Skeletal muscle tissue (tissue), 4 donors: Measurements from ENCODE around the gene SOX5. TPM values are rescaled to one million over a fixed set of nuclear protein-coding genes. Genes with fewer than 3 reads are reported as not detected.
"Not testable (repeated sequence)": the region's sequence is repeated elsewhere in the genome, so short reads cannot be mapped to it uniquely, and the experiment has no call there.

Experiments used
- H3K27ac ChIP-seq: one replicate; pipeline ENCODE4 v1.7.0; 2013; ENCODE audit warnings: mild to moderate bottlenecking, low read depth, low read length, inconsistent platforms
- H3K27me3 ChIP-seq, 3 donors: one replicate each; pipeline ENCODE4 v1.7.0; 2013; ENCODE audit warnings: low read length in 3 of 3; ENCODE audit not compliant: control insufficient read depth in 3 of 3, insufficient read depth in 3 of 3
- H3K36me3 ChIP-seq, 3 donors: one replicate each; pipeline ENCODE4 v1.7.0; 2013; ENCODE audit warnings: low read length in 3 of 3; ENCODE audit not compliant: control insufficient read depth in 3 of 3, insufficient read depth in 3 of 3
- H3K4me1 ChIP-seq, 3 donors: one replicate each; pipeline ENCODE4 v1.7.0; 2013; ENCODE audit warnings: low read length in 3 of 3, mild to moderate bottlenecking in 3 of 3; ENCODE audit not compliant: control insufficient read depth in 3 of 3, insufficient read depth in 3 of 3
- H3K4me3 ChIP-seq, 3 donors: one replicate each; pipeline ENCODE4 v1.7.0; 2013; ENCODE audit warnings: low read length in 3 of 3
- H3K9ac ChIP-seq, 3 donors: one replicate each; pipeline ENCODE4 v1.7.0; 2013; ENCODE audit warnings: low read length in 3 of 3, mild to moderate bottlenecking in 3 of 3, moderate library complexity in 2 of 3, low read depth in 1 of 3
- H3K9me3 ChIP-seq, 3 donors: one replicate each; pipeline ENCODE4 v1.7.0; 2013; ENCODE audit warnings: low read length in 3 of 3; ENCODE audit not compliant: control insufficient read depth in 3 of 3
- total RNA-seq: library from RNA; depleted of rRNA; stranded (reverse); fragments of >200 nt; gene quantifications from one replicate; pipeline ENCODE4 v1.2.3, GENCODE V29; 2014
- donor health status: Osteomylitis.

SOX5 gene
- total RNA-seq, 1 donor from 2014 or later = 6.3 TPM

GRCh38 chr12:23824358-23824757, 125.1 kb downstream of the SOX5 start:
- Histone ChIP-seq H3K4me3 (no peak overlapping the region), H3K9ac (no peak overlapping the region), H3K36me3 (no peaks in the 10 kb centered on the region), H3K27ac (no peak overlapping the region), H3K9me3 (no peaks in the 10 kb centered on the region), H3K27me3 (no peaks in the 10 kb centered on the region), H3K4me1 (no peaks in the 10 kb centered on the region)

GRCh38 chr12:23822883-23823282, 126.6 kb downstream of the SOX5 start:
- not testable (repeated sequence) for H3K9me3 ChIP-seq, H3K36me3 ChIP-seq, H3K4me3 ChIP-seq, H3K4me1 ChIP-seq, H3K9ac ChIP-seq, H3K27me3 ChIP-seq, H3K27ac ChIP-seq

- no peak overlapping the region for H3K27ac ChIP-seq
Observed at GRCh38 chr12:23817345-23817744, 132.1 kb downstream of the SOX5 start.

GRCh38 chr12:23816394-23816851, 133.0 kb downstream of the SOX5 start:
- Histone ChIP-seq H3K27ac (no peak overlapping the region), H3K9me3 (no peaks in the 10 kb centered on the region), H3K4me1 (no peaks in the 10 kb centered on the region), H3K9ac (no peak overlapping the region), H3K27me3 (no peaks in the 10 kb centered on the region), H3K36me3 (no peaks in the 10 kb centered on the region), H3K4me3 (no peak overlapping the region)

More at GRCh38 chr12:23817345-23817744, 132.1 kb downstream of the SOX5 start:
- no peaks in the 10 kb centered on the region for H3K36me3 ChIP-seq
- H3K27me3 ChIP-seq = no peaks in the 10 kb centered on the region
- H3K9ac ChIP-seq = no peak overlapping the region
- no peaks in the 10 kb centered on the region for H3K4me1 ChIP-seq
- no peak overlapping the region for H3K4me3 ChIP-seq
- H3K9me3 ChIP-seq = no peaks in the 10 kb centered on the region

GRCh38 chr12:23815810-23816209, 133.7 kb downstream of the SOX5 start:
- Histone ChIP-seq H3K27ac (no peak overlapping the region), H3K4me1 (no peaks in the 10 kb centered on the region), H3K4me3 (no peak overlapping the region), H3K9ac (no peak overlapping the region), H3K36me3 (no peaks in the 10 kb centered on the region), H3K27me3 (no peaks in the 10 kb centered on the region), H3K9me3 (no peaks in the 10 kb centered on the region)

- no peak overlapping the region for H3K27ac ChIP-seq
- no peaks in the 10 kb centered on the region for H3K36me3 ChIP-seq
- no peak overlapping the region for H3K4me3 ChIP-seq
- no peaks in the 10 kb centered on the region for H3K9me3 ChIP-seq
- H3K4me1 ChIP-seq = no peaks in the 10 kb centered on the region
- H3K9ac ChIP-seq = no peak overlapping the region
- H3K27me3 ChIP-seq = no peaks in the 10 kb centered on the region
Observed at GRCh38 chr12:23813206-23813605, 136.3 kb downstream of the SOX5 start.

GRCh38 chr12:23810329-23810902, 139.1 kb downstream of the SOX5 start:
- H3K27me3 ChIP-seq = no peaks in the 10 kb centered on the region
- H3K4me3 ChIP-seq = no peak overlapping the region
- no peaks in the 10 kb centered on the region for H3K4me1 ChIP-seq
- no peak overlapping the region for H3K9ac ChIP-seq
- H3K9me3 ChIP-seq = no peaks in the 10 kb centered on the region
- no peaks in the 10 kb centered on the region for H3K36me3 ChIP-seq
- H3K27ac ChIP-seq = no peak overlapping the region

- Histone ChIP-seq H3K36me3 (no peaks in the 10 kb centered on the region), H3K27me3 (no peaks in the 10 kb centered on the region), H3K4me1 (no peaks in the 10 kb centered on the region), H3K9me3 (no peaks in the 10 kb centered on the region), H3K9ac (no peak overlapping the region), H3K27ac (no peak overlapping the region), H3K4me3 (no peak overlapping the region)
Observed at GRCh38 chr12:23803540-23803939, 145.9 kb downstream of the SOX5 start.

- no peaks in the 10 kb centered on the region for H3K4me1 ChIP-seq
- no peak overlapping the region for H3K9ac ChIP-seq
- no peak overlapping the region for H3K4me3 ChIP-seq
- no peak overlapping the region for H3K27ac ChIP-seq
- no peaks in the 10 kb centered on the region for H3K36me3 ChIP-seq
- H3K27me3 ChIP-seq = no peaks in the 10 kb centered on the region
- no peaks in the 10 kb centered on the region for H3K9me3 ChIP-seq
Observed at GRCh38 chr12:23795494-23795893, 154.0 kb downstream of the SOX5 start.

GRCh38 chr12:23781118-23781517, 168.4 kb downstream of the SOX5 start:
- Histone ChIP-seq H3K4me1 (no peaks in the 10 kb centered on the region), H3K27ac (no peak overlapping the region), H3K9ac (no peak overlapping the region), H3K27me3 (no peaks in the 10 kb centered on the region), H3K9me3 (no peaks in the 10 kb centered on the region), H3K36me3 (no peaks in the 10 kb centered on the region), H3K4me3 (no peak overlapping the region)
